NCI-H2227 (cell line): Measurements from ENCODE around the gene CAMTA1.

Source experiments
- DNase-seq: peaks from one replicate; lab custom pipeline; 2025; ENCODE audit not compliant: unreplicated experiment; lab: John Stamatoyannopoulos, UW

Gene CAMTA1

DNA sequence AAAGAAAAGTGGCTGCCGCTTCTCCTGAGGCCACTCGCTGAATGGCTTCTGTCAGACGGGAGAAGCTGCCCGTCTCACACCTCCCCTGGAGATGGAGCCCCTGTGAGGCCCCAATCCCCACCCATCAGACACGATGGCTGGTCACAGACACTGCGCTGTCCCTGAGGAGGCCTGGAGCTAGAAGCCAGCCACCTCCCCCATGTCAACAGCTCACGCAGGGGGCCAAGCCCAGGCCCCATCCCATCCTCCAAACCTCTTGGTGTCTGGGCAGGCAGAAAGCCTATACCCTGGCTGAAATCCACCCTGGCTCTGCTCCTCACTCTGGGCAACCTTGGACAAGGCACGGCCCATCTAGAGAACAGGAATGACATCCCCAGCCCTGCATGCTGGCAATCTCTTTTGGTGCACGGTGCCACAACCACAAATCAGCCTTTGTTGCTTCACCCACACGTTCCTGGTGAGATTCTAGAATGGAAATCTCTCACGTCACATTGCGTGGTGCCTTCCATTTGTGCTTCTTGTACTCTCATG, 711.9 kb downstream of the CAMTA1 start:
- DNase-seq, result no peak

DNA sequence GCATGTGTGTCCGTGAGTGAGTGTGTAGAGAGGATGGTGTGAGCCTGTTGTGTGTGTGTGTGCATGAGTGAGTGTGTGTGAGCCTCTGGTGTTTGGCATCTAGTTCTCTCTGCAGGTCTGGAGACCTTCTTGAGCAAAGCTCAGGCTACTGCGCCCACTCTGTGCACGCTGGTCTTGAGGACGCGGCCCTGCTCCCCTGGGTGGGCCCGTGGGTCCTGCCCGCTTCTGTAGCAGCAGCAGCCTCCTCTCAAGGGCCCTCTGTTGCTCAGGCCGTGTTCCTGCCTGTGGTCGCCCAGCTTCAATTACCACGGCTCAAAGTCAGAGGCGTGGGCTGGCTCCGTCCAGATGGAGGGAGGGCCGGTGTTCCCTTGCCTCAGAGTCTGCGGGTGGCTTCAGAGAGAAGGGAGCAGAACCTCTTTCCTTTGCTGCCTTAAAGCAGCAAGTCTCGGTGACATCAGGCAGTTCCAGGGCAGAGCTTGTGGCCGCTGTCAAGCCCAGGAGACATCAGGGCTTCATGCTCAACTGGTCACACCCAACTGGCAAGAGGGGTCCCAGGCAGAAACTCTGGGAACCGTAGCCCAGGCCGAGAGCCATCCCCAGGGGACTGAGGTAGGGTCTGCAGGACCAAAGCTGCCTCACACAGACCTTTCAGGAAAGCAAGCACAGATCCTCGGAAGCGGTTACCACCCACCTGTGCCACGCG, 715.3 kb downstream of the CAMTA1 start:
- no peak for DNase-seq

DNA sequence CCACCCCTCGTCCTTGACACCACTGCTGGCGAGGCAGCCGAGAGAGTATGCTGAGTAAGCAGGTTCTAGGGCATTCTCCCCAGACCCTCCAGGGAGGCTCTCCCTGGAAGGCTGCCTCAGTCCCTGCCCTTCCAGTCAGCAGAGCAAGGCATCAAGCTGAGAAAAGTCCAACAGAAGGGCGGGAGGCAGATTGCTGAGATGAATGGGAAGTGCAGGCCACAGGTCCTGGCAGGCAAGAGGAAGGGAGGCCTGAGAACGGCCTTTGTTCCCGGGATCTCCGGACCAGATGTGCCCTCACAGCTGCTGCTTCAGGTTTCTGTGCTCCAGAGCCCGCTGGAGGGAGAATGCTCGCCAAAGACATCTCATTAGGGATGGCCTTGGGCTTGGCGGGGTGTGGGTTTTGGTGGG, 715.8 kb downstream of the CAMTA1 start:
- DNase-seq, result peak; percentile 18

DNA sequence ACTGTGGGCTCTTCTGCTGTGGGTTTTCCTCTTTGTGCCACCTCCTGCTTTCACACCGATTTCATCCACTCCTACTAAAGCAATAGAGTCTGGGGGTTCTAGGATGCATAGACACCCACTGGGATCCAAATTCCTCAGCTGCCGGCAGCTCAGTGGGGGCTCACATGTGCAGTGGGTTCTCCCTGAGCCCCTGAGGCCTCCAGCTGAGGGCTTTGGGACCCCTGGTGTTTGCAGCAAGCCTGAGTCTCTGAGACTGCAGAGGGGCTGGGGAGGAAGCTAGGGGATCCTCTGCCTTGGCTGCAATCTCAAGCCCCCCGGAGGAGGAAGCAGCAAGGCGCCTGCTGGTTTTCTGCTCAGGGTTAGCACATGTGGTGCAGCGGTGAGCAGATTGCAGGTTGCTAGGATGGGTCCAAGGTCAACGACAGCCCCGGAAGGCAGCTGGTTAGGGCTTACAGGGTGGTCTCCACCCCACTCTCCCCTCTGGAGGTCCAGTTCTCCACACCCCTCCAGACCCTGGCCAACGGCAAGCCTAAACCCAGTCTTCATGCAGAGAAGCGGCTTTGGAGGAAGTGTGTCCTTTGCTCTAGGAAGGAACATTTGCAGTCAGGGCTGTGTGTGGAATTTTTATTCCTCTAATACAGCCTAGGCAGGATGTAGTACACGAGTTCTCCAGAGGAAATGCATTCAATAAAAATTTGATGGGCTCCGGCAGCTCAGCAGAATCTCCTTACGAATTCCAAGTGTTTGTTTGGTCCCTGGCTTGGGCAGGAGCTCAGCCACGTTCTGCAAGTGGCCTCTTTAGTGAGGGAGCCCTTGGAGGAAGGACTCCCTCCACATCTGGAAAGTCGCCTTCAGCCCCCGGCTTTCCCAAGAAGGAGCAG, 716.7 kb downstream of the CAMTA1 start:
- DNase-seq, result no peak

DNA sequence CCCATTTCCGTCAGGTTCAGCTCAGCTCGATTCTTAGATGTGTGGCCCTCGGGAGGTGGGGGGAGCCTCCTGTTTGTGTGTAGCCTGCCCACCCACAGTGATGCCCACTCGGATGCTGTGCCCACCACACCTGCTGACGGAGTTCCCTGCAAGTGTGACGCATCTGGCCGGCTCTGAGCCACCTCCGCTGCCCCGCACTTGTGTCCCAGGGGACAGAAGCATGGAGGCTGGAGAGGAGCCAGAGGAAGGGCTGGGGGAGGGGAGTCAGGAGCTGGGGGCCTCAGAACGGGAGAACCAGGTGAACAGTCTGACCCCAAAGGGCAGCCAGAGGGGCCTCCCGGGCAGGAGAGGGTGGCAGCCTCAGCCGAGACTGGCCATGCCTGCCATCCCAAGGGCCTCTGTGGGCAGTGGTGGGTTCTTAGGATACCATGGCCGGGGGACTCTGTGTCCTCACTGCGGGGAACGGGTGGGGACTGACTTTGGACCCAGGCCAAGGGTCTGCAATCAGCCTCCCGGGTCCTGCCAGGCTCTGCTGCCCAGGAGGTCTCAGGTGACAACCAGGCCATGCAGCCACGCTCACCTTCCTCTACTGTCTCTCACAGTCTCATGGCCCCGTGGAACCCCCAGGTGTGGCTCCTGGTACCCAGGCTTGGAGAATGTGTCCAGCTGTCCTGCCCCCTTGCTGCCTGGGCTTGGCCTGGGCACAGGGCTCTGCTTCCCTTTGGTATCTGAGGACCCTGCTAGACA, 718.6 kb downstream of the CAMTA1 start:
- no peak for DNase-seq

DNA sequence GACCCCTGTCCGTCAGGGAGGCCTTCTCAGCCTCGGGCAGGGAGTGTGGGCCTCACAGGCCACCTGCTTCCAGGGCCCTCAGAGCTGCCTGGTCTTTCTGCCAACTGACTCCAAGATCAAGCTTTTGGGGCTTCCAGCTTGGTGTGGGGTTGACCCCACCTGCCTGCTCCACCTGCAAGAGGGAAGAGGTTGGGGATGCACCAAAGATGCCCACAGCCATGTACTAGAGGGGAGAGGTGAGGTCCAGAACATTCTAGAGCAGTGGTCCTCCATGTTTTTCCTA, 719.1 kb downstream of the CAMTA1 start:
- DNase-seq, result no peak

DNA sequence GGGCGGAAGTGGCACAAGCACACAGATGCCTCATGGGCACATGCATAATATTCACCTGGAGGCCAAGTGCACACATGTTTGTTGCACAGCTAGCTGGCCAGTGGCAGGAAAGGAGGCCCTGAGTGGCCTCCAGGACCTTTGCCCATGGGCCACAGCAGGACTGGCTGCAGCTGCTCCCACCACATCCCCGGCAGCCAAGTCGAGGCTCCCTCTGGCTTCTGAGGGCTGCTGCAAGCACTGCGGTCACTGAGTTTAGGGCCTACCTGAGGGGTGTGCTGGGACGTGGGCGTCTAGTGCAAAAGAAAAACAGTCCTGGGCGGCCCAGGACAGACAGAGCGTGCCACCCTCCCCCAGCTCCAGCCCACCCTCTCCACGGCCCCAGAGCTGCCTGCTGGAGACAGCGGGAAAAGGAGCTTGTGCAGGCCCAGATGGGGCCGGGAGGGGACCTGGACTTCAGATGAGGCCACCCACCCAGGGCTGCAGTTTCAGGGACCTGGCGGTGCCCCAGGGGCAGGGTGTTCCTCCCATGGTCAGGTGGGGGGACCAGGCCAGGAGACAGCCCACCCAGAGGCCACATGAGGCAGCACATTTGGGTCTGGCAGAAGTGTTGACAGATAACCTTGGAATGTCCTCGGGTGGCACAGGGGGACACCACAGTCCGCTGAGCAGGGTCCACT, 720.0 kb downstream of the CAMTA1 start:
- DNase-seq, result no peak

DNA sequence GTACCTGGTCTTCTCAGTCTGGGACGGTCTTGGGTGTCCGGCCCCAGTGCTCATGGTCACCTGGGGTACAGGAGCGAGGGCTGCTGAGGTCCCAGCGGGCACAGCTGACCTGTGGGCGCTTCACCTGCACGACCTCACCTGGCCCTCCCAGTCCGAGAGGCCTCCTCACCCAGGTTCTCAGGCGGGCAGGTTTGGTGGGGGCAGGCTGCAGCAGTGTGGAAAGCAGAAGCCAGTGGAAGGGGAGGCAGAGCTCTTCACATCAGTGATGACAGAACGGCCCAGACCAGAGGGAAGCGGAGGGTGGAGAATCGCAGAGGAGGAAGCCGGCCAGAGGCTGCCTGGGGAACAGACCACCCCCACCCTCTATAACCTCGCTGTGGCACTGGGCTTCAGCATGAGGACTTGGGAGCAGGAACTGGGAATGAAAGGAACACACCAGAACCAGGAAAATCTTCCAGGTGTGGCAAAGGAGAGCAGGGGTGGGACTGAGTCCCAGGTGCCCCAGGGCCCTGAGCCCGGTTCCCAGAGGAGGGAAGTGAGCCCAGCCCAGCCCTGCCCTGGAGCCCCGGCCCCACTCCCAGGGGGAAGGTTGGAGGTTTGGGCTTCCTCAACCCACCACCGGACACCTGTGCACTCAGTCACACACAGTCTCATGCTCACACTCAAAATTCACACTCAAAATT, 720.7 kb downstream of the CAMTA1 start:
- no peak for DNase-seq

DNA sequence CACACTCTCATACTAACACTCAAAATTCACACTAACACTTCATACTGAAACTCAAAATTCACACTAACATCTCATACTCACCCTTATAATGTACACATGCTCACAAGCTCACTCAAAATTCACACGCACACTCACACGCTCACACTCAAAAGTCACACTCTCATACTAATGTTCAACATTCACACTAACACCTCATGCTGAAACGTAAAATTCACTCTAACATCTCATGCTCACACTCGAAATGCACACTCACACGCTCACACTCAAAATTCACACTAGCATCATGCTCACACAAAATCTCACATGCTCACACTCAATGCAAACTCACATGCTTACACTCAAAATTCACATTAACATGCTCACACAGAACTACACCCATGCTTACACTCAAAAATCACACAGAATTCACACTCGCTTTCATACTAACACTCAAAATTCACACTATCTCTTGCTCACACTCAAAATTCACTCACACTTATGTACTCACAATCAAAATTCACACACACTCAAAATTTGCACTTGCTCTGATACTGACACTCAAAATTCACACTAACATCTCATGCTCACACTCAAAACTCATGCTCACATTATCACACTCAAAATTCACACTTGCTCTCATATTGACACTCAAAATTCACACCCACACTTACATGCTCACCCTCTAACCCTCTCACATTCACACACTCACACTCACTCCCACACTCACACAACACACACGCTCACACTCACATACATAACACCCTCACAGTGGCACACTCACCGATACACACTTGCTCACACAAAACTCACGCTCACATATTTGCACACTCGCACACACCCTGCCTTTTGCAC, 721.4 kb downstream of the CAMTA1 start:
- DNase-seq, result no peak

DNA sequence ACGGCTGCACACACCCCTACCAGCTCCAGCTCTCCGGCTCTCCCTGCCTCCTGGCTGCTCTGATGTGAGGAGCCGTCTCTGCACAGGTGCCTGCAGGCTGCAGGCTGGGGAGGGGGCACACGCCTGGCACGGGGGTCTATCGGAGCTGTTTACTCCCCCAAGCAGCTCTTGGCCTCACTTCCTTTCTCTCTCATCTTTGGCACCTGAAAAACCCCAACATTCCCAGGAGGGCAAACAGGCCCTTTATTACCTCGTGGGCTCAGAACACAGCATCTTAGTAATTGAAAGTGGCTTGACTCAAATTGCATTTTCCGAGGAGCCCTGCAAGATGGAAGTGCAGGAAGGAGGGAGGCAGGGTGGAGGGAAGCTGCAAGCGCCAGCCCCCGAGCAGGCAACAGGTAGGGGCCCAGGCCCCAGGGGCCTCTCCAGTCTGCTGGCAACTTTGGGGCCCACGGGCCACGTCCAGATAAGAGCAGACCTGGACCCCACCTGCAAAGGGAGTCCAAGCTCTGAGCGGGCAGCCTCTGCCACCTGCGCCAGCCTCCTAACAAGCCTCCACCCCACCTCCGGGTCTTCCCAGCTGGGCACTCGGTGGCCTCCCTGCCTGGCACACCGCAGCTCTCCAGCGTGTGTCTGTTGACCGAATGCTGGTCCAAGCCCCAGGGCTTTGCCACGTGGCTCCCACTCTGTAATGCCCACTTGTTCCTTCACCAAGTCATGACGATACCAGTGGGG, 722.2 kb downstream of the CAMTA1 start:
- DNase-seq, result no peak

DNA sequence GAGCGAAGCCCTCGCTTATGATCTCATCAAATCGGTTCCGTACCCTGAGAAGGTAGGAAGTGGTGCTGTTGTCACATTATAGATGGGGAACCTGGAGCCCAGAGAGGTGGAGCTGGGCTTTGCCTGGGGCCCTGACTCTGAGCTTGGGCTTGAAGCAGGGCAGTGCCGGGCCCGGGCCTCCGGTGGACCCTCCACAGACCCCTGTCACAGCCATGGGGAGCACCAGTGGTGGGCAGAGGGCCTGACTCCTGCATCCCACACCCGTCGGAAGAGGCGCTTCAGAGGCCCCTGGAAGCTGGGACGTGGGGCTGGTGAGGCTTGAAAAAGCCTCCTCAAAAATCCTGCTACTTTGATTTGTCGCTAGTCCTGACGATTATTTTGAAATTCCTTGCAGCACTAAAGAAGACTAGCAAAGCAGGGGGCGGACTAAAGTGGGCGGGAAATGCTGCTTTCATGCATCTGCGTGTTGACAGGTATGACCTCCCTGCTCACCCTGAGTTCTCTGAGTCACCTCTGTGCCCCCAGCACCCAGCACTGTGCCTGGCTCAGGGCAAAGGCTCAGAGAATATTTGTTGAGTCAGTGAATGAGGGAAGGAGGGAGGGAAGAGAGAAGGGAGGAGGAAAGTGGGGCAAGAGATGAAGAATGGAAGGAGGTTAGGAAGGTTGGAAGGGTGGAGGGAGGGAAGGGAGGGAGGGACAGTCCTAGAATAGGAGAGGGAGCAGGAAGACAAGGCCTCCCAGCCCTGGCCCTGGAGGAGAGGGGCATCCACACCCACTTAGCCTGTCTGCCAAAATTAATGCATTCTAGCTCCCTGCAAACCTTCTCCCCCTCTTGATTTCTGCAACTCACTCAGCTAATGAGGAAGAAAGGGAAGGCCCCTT, 723.0 kb downstream of the CAMTA1 start:
- no peak for DNase-seq

DNA sequence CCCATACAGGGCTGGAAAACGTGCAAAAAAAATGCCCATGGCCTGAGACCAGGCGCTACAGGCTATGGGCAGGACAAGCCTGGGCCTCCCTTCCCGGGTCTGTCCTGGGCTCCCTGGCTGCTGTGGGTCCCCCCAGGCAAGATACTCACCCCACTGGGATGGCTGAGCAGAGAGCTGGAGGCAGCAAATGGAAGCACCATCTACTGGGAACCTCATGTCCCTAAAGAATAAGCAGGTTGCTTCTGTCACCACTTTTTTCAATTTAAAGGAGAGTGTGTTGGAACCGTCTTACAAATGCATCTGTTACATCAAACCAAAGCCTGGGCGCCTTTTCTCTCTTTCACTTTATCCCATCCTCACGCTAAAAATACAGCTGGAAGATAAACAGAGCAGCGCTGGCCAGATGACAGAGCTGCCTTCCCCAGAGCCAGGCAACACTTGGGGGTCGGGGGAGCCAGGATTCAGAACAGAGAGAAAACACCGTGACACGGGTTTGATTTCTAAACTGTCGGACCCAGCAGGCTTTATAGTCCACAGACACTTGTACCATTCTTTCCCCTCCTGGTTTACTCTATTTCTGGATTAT, 723.8 kb downstream of the CAMTA1 start:
- DNase-seq, result no peak

DNA sequence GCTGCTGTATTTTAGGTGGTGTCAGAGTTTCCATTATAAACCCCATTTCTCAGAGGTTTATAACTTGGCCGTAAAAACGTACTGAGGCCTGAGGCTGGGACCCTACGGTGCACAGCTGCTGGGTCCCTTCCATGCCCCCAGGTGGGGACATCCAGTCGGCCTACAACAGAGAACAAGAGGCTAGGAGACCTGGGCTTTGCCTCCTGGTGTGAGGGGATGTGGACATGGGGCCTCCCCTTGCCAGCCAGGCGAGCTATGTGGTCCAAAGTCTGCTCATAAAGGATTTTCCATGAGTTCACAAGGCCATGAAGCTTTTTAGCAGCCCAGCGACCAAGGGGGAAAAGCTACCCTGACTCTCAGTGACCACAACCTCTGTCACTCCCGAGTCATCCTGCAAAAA, 724.3 kb downstream of the CAMTA1 start:
- DNase-seq, result no peak

DNA sequence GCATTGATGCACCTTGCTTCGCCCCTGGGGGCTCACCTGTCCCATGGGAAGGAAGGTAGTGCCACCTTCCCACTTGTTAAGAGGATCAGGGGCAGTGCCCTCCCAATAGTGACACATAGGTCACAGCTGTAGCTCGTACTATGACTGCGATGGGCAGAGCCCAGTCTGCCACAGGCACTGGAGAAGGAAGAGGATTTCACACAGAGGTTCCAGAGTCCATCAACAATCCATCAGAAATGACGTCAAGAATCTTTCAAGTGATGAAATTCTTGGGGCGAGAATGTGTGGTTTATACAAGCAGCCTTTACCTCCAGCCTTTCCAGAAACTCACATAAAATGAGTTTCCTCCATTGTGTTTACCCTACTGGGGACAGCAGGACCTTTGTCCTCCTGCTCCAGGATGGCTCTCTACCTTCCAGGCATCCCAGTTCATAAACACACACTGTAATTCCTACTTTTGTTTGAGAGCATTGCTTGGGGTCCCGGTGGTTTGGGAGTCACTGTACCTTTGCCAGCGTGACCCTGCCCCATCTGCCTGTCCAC, 725.2 kb downstream of the CAMTA1 start:
- DNase-seq, result no peak

DNA sequence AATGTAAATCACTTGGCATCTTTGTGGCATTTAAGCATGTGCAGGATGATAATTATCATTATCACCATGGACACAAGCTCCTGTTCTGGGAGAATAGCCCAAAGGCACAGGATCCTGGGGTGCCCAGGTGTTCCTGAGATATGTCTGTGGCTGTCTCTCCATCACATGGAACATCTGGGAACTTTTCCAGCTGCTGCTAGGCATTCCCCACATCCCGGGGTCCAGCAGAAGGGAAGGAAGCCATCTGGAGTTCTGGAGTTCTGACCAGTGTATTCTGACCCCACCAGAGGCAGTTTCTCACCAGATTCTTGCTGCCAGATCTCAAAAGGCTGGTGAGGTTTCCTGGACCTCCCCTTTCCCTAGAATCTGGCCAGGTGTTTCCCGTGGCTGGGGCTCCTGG, 726.1 kb downstream of the CAMTA1 start:
- DNase-seq, result no peak

DNA sequence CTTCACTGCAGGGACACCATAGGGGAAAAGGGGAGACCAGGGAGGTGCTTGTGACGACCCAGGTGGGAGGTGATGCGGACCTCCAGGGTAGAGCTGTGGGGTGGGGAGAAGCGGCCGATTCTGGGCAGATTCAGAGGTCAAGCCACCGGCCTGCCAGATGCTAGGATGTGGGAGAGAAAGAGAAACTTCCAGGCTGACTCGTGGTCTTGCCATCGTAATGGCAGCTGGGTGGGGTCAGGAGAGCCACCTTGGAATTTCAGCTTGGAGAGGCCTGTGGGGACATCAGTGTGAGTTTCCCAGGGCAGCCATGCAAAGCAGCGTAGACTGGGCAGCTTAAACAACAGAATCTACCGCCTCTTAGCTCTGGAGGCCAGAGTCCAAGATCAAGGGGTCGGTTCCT, 727.8 kb downstream of the CAMTA1 start:
- no peak for DNase-seq

DNA sequence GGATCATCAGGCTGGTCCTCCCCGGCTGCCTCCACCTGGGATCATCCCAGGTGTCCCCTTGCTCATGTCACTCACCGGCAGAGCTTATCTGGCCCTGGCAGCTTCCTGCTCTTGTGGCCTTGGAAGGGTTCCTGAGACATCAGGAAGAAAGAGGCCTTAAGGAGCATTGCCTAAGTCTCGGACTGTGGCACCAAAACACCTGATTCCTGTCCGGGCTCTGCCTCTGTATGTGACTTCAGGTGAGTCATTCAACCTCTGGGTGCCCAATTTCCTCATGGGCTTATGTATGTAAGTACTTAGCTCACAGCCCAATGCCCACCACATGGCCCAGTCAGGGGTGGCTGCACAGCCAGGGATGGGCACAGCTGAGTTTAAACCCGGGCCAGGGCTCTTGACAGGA, 729.9 kb downstream of the CAMTA1 start:
- no peak for DNase-seq
